GM12801 (cell line): ENCODE results near the gene BCLAF1.

ENCODE experiments used
- CTCF ChIP-seq: IDR thresholded peaks from one replicate; pipeline ENCODE4 v1.5.1; 2011; ENCODE audit warnings: control low read depth; ENCODE audit not compliant: insufficient read length; ENCODE audit errors: extremely low read depth

The BCLAF1 gene

DNA sequence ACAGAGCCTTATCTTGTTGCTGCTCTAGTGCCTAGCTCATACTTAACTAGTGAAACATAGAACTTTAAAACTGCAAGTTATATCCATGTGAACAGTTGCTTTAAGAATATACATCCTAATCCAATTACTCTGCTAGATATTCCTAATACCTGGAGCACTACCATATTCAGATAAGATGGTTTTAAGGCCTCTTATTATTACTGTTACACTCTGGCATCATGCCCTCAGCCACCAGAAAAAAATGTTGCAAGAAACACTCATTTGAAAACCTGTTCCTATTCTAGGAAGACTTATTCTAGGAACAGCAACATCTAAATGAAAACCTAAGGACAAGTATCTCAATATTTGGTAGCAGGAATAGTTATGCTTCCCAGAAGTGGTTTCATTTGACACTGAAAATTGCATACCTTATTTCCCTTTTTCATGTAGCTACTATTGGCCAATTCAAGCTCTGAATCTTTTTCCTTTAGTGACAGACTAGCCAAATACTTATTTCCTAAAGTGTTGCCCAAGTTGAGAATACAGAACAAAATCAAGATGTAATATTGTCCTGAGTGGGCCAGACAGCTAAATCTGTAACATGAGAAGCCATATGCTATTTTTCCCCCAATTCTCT, 34.7 kb downstream of the BCLAF1 start:
- TF ChIP-seq CTCF, result no peak

- TF ChIP-seq CTCF, result no peak
These were observed 35.9 kb downstream of the BCLAF1 start for GRCh38 chr6:136253734-136254133.

DNA sequence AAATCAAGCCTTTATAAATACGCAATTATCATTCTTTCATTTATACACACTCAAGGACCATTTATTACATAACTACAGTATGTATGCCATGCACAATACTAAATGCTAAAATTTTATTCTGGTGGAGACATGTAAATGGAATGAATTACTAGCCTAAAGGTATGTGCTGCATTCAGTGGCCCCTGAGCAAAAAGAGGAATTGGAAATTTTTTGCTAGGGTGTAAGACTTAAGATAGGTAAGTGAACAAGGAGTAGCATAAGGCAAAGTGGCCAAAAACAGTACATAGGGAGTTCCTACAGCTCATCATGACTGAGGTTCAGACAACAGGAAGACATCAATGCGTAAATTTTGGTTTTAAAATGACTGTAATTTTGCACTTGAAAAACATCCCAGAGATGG, 37.2 kb downstream of the BCLAF1 start:
- no peak for TF ChIP-seq CTCF

DNA sequence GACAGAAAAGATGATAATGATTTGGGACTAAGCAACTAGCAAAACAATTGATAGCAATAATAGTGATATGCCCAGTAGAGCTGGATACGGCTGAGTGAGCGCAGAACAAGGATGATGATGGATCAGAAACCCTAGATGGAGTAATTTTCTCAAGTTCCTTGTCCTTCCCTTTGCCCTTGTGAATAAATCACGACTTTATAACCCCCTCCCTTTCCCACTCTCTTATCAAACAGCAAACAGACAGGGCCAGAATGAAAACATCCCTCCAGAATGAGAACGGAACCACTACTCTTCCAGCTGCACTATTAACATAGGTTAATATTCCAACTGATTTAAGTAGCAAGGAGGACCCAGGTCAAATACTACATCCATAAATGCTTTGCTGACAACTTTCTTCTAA, 38.3 kb downstream of the BCLAF1 start:
- no peak for TF ChIP-seq CTCF

DNA sequence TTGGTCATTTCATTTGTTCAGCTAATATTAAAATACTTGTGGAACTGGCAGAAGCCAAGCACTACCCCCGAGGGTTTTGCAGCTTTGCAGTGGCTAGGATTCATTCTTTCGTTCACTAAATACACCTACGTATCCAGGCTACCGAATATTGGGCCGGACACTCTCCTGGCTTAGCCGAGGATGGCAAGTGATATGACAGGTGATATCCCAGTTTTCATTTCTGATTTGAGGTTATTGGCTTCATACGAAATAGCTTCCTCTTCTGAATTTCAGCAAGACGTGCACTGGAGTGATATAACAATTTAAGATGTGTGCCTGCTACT, 39.0 kb downstream of the BCLAF1 start:
- TF ChIP-seq CTCF, result no peak

DNA sequence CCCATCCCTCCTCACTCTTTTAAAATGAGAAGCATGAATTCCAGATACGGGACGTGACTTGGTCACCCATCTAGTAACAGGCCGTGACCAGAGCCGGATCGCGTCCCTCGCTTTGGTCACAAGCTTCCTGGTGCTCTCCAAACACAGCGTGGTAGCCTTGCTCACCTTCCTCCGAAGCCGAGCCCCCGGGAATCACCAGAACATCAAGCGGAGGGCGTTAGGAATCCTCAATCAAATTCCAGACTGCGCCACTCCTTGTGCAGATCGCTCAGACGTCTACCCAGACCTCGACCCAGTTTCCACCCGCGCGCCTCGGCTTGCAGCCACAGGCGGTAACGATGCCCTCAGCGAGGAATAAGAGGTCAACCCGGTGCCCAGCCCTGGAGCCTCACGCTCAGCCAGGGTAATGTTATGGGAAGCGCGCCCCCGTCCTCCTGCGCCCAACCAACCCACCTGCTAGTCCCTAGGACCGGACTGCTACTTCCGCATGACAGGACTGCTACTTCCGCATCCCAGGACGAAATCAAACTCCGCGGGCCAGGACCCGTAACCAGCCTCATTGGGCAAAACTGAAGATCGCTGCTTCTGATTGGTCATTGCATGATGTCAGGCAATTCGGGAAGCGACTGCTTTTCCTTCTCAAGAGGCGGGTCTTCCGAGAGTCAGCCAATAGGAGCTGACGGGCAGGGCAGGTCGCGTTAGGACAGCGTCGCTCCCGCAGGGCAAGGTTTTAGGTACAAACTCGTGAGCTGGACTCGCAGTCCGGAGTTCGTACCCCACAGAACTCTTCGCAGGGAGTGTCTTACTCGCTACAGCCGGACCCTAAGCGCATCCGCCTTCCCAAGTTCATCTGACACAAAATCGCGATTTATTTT, 39.6 kb downstream of the BCLAF1 start, which contains the start of gene MTFR2:
Gene MTFR2 (minus strand): TSS at position 501 of the 875 bp plus-strand sequence. CDS start 1,212 bp downstream, outside the sequence.
- TF ChIP-seq CTCF, result no peak

- TF ChIP-seq CTCF, result no peak
These were observed 40.3 kb downstream of the BCLAF1 start for GRCh38 chr6:136249336-136249735.
